Neural progenitor cell (in vitro differentiated cells): Measurements from ENCODE around the gene DNAJA4. TPM values are rescaled to one million over a fixed set of nuclear protein-coding genes. Genes with fewer than 3 reads are reported as not detected.

ENCODE experiments used
- DNase-seq: peaks from one replicate; pipeline ENCODE4 v3.0.0-alpha.2; 2016; ENCODE audit warnings: low spot score
- H2AFZ ChIP-seq: fragments of 200-600 bp; sonication (generic); replicated peaks from 2 replicates; pipeline ENCODE4 v1.6.1; 2016; ENCODE audit warnings: antibody characterized with exemption
- H3F3A ChIP-seq: fragments of 200-600 bp; sonication (generic); 2 replicates; pipeline ENCODE4 v1.6.1; 2016; ENCODE audit warnings: antibody characterized with exemption, low read depth
- H3K27ac ChIP-seq: fragments of 200-600 bp; sonication (generic); 2 replicates; pipeline ENCODE4 v1.5.1; 2016; ENCODE audit warnings: mild to moderate bottlenecking
- H3K27me3 ChIP-seq: fragments of 200-600 bp; sonication (generic); 2 replicates; pipeline ENCODE4 v1.6.1; 2016; ENCODE audit warnings: mild to moderate bottlenecking, moderate library complexity
- H3K36me3 ChIP-seq: fragments of 200-600 bp; sonication (generic); 2 replicates; pipeline ENCODE4 v1.5.1; 2016
- H3K4me1 ChIP-seq: fragments of 200-600 bp; sonication (generic); 2 replicates; pipeline ENCODE4 v1.6.1; 2016; ENCODE audit warnings: mixed run types
- H3K4me2 ChIP-seq: fragments of 200-600 bp; sonication (generic); 2 replicates; pipeline ENCODE4 v1.6.1; 2016
- H3K4me3 ChIP-seq: fragments of 200-600 bp; sonication (generic); 2 replicates; pipeline ENCODE4 v1.5.1; 2016
- H3K79me2 ChIP-seq: fragments of 200-600 bp; sonication (generic); 2 replicates; pipeline ENCODE4 v1.6.1; 2016; ENCODE audit warnings: low read depth
- H3K9ac ChIP-seq: fragments of 200-600 bp; sonication (generic); 2 replicates; pipeline ENCODE4 v1.6.1; 2016
- H3K9me3 ChIP-seq: fragments of 200-600 bp; sonication (generic); 2 replicates; pipeline ENCODE4 v1.5.1; 2016; ENCODE audit warnings: low read depth
- H4K20me1 ChIP-seq: fragments of 200-600 bp; sonication (generic); 2 replicates; pipeline ENCODE4 v1.6.1; 2016; ENCODE audit warnings: low read depth
- H3K27ac Mint-ChIP-seq: 3 replicates; pipeline ENCODE4 v1.8.0; 2021; ENCODE audit warnings: mixed read lengths
- H3K27me3 Mint-ChIP-seq: 2 replicates; pipeline ENCODE4 v1.8.0; 2022; ENCODE audit warnings: low read depth, mild to moderate bottlenecking, inconsistent platforms, moderate library complexity, mixed read lengths; ENCODE audit not compliant: insufficient read depth
- H3K36me3 Mint-ChIP-seq: 3 replicates; pipeline ENCODE4 v1.8.0; 2021; ENCODE audit warnings: mixed read lengths
- H3K4me1 Mint-ChIP-seq: 3 replicates; pipeline ENCODE4 v1.8.0; 2021; ENCODE audit warnings: mixed read lengths
- H3K4me3 Mint-ChIP-seq: 3 replicates; pipeline ENCODE4 v1.8.0; 2021; ENCODE audit warnings: mild to moderate bottlenecking, moderate library complexity, mixed read lengths
- H3K9me3 Mint-ChIP-seq: 3 replicates; pipeline ENCODE4 v1.8.0; 2020; ENCODE audit warnings: mixed read lengths
- EZH2 ChIP-seq: fragments of 200-600 bp; sonication (generic); IDR thresholded peaks from 2 replicates; pipeline ENCODE4 v1.6.1; 2017; ENCODE audit warnings: antibody characterized with exemption, mild to moderate bottlenecking, moderate library complexity
- EZH2phosphoT487 ChIP-seq: fragments of 200-600 bp; sonication (generic); IDR thresholded peaks from 2 replicates; pipeline ENCODE4 v1.6.1; 2017; ENCODE audit warnings: antibody characterized with exemption
- total RNA-seq: library from RNA; depleted of rRNA; stranded (reverse); fragments of >200 nt; gene quantifications from 2 replicates; pipeline ENCODE4 v1.2.3, GENCODE V29; 2015; ENCODE audit warnings: low replicate concordance
- TF ChIP-seq, protein P1 (sequence below): fragments of 200-600 bp; sonication (generic); IDR thresholded peaks from 2 replicates; pipeline ENCODE4 v1.5.1; 2017; ENCODE audit warnings: antibody characterized with exemption, mild to moderate bottlenecking

The DNAJA4 gene
- total RNA-seq, 1 donor from 2014 or later: not detected

DNA sequence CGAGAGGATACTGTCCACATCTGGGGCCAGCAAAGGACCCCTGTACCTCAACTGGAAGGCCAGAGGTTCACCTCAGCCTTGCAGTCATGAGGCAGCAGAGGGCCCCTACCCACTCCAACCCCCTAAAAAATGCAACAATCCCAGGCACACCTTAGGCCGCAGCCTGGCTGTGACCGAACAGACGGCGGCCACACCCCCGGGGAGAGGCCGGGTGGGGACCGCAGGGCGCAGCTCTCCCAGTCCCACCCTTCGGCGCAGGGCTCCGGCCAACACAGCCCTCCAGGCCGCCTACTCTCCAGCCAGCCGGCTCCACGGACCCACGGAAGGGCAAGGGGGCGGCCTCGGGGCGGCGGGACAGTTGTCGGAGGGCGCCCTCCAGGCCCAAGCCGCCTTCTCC, 457 bp upstream of the DNAJA4 start:
- Histone ChIP-seq H3K4me1 (no peaks in the 10 kb centered on the region), H3K9me3 (no peaks in the 10 kb centered on the region), H4K20me1 (no peaks in the 10 kb centered on the region), H3K9ac (no peak overlapping the region), H3K4me3 (no peak overlapping the region), H3K79me2 (no peaks in the 10 kb centered on the region), H3K4me2 (no peak overlapping the region), H3K36me3 (no peaks in the 10 kb centered on the region), H3K27ac (no peak overlapping the region), H2AFZ (no peak overlapping the region), H3K27me3 (peaks cover 19% of the 10 kb centered on the region), H3F3A (no peaks in the 10 kb centered on the region)
- Mint-ChIP-seq H3K4me1 (peaks cover 18% of the 10 kb centered on the region), H3K36me3 (no peaks in the 10 kb centered on the region), H3K9me3 (no peaks in the 10 kb centered on the region), H3K27ac (no peak overlapping the region), H3K27me3 (peaks cover 2% of the 10 kb centered on the region), H3K4me3 (no peak overlapping the region)
- DNase-seq: no peak
- no peak for TF ChIP-seq EZH2phosphoT487
- TF ChIP-seq, protein P1, sequence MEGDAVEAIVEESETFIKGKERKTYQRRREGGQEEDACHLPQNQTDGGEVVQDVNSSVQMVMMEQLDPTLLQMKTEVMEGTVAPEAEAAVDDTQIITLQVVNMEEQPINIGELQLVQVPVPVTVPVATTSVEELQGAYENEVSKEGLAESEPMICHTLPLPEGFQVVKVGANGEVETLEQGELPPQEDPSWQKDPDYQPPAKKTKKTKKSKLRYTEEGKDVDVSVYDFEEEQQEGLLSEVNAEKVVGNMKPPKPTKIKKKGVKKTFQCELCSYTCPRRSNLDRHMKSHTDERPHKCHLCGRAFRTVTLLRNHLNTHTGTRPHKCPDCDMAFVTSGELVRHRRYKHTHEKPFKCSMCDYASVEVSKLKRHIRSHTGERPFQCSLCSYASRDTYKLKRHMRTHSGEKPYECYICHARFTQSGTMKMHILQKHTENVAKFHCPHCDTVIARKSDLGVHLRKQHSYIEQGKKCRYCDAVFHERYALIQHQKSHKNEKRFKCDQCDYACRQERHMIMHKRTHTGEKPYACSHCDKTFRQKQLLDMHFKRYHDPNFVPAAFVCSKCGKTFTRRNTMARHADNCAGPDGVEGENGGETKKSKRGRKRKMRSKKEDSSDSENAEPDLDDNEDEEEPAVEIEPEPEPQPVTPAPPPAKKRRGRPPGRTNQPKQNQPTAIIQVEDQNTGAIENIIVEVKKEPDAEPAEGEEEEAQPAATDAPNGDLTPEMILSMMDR: no peak
- no peak for TF ChIP-seq EZH2

DNA sequence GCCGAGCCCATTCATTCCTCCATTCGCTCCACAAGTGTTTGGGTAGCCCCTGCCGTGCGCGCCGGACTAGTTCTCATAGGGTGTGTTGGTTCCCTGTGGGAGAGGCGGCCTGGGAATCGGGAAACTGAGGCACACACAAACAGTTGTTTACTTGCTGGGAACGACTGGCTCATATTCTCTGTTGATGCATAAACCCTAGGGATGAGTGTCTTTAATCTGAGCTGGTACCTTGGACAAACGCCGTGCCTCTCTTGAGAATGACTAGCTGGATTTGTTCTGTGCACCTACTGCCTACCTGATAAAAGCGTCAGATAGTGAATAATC, 737 bp downstream of the DNAJA4 start:
- Mint-ChIP-seq H3K9me3 (no peaks in the 10 kb centered on the region), H3K4me1 (peaks cover 18% of the 10 kb centered on the region), H3K4me3 (no peak overlapping the region), H3K27me3 (peaks cover 4% of the 10 kb centered on the region), H3K27ac (no peak overlapping the region), H3K36me3 (no peaks in the 10 kb centered on the region)
- Histone ChIP-seq H3K36me3 (no peaks in the 10 kb centered on the region), H4K20me1 (no peaks in the 10 kb centered on the region), H3K4me3 (no peak overlapping the region), H3K79me2 (no peaks in the 10 kb centered on the region), H3K27ac (no peak overlapping the region), H3K9me3 (no peaks in the 10 kb centered on the region), H2AFZ (no peak overlapping the region), H3K4me1 (no peaks in the 10 kb centered on the region), H3K27me3 (peaks cover 19% of the 10 kb centered on the region), H3K9ac (no peak overlapping the region), H3K4me2 (no peak overlapping the region), H3F3A (no peaks in the 10 kb centered on the region)
- TF ChIP-seq EZH2 (no peak), EZH2phosphoT487 (no peak)
- TF ChIP-seq, protein P1: no peak
- no peak for DNase-seq

GRCh38 chr15:78265752-78266224, 1.4 kb downstream of the DNAJA4 start:
- Histone ChIP-seq H3K79me2 (no peaks in the 10 kb centered on the region), H3K27me3 (peaks cover 19% of the 10 kb centered on the region), H3K4me1 (no peaks in the 10 kb centered on the region), H3K9ac (no peak overlapping the region), H3F3A (no peaks in the 10 kb centered on the region), H3K9me3 (no peaks in the 10 kb centered on the region), H3K27ac (no peak overlapping the region), H3K4me2 (no peak overlapping the region), H3K36me3 (no peaks in the 10 kb centered on the region), H4K20me1 (no peaks in the 10 kb centered on the region), H2AFZ (no peak overlapping the region), H3K4me3 (no peak overlapping the region)
- peaks cover 15% of the 10 kb centered on the region for H3K4me1 Mint-ChIP-seq
- H3K27me3 Mint-ChIP-seq: peaks cover 4% of the 10 kb centered on the region
- H3K9me3 Mint-ChIP-seq: no peaks in the 10 kb centered on the region
- no peak overlapping the region for H3K4me3 Mint-ChIP-seq
- no peak for DNase-seq
- TF ChIP-seq EZH2phosphoT487 (no peak), EZH2 (no peak)
- TF ChIP-seq, protein P1: no peak
- H3K27ac Mint-ChIP-seq: no peak overlapping the region
- no peaks in the 10 kb centered on the region for H3K36me3 Mint-ChIP-seq

DNA sequence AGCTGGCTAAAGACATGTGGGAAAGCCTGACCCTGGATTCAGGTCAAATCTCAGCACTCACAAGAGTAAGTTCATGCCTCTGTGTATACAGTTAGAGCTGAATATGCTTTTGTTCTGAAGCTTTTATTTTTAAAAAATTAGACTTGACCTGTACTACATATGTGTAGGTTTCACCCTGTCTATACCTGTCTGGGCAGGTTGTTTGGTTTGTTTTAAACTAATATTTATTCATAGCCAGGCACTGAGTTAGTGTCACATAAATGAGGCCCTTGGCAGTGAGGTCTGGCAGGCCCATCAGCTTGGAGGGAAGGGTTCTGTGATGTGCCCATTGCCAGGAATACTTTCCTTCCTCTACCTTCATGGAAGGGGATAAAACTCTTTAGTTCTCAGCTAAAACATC, 1.9 kb downstream of the DNAJA4 start:
- H3K4me3 ChIP-seq: no peak overlapping the region
- H3K4me1 ChIP-seq: no peaks in the 10 kb centered on the region
- H3K36me3 Mint-ChIP-seq: no peaks in the 10 kb centered on the region
- peaks cover 19% of the 10 kb centered on the region for H3K27me3 ChIP-seq
- no peak for DNase-seq
- peaks cover 4% of the 10 kb centered on the region for H3K27me3 Mint-ChIP-seq
- H3K79me2 ChIP-seq: no peaks in the 10 kb centered on the region
- no peaks in the 10 kb centered on the region for H3K9me3 ChIP-seq
- H3K9me3 Mint-ChIP-seq: no peaks in the 10 kb centered on the region
- H3K27ac Mint-ChIP-seq: no peak overlapping the region
- no peak overlapping the region for H2AFZ ChIP-seq
- H3K36me3 ChIP-seq: no peaks in the 10 kb centered on the region
- H3K27ac ChIP-seq: no peak overlapping the region
- H3K4me3 Mint-ChIP-seq: no peak overlapping the region
- no peaks in the 10 kb centered on the region for H3F3A ChIP-seq
- no peak overlapping the region for H3K4me2 ChIP-seq
- H3K9ac ChIP-seq: no peak overlapping the region
- no peaks in the 10 kb centered on the region for H4K20me1 ChIP-seq
- H3K4me1 Mint-ChIP-seq: peaks cover 15% of the 10 kb centered on the region
- TF ChIP-seq, protein P1: no peak
- TF ChIP-seq EZH2phosphoT487: no peak
- TF ChIP-seq EZH2: no peak
